ENCODE measurements around the gene DDX47. TPM values are rescaled to one million over a fixed set of nuclear protein-coding genes. Genes with fewer than 3 reads are reported as not detected.
"Not testable (repeated sequence)": the region's sequence is repeated elsewhere in the genome, so short reads cannot be mapped to it uniquely, and the experiment has no call there.

DDX47 gene
- total RNA-seq, 2 experiments from 2014 or later, result 54.5 to 59.0 TPM

DNA sequence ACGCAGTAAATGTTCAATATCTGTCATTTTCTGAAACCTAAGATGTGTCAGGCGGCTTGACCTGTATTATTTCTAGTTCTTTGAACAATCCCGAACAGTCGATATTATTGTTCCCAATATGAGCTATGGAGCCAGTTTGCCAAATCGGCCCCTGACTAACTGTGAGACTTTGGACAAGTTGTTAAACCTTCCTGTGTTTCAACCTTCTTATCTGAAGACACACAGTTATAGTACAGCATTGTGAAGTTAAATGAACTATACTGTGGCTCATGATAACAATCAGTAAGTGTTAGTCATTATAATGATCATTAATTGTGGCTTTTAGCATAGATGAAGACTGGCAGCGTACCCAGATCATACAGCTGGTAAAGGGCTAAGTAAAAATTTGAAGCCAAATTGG lies 23.4 kb downstream of the DDX47 start:
- Mint-ChIP-seq H3K36me3 (ENCODE audit: low read depth) (peaks cover 28% of the 10 kb centered on the region), H3K4me1 (peaks cover 35% of the 10 kb centered on the region), H3K9me3 (no peaks in the 10 kb centered on the region), H3K27me3 (no peaks in the 10 kb centered on the region), H3K27ac (no peak overlapping the region), H3K4me3 (no peak overlapping the region)
- CTCF ChIA-PET, result interaction anchor here (0.5 to 2.8 kb wide), 11 partner anchors 9 to 376 kb away, joined by 3 to 13 read pairs (median 4); no protein-coding TSS in a partner anchor
- POLR2A ChIA-PET, result no interaction called here
- no peak for DNase-seq

DNA sequence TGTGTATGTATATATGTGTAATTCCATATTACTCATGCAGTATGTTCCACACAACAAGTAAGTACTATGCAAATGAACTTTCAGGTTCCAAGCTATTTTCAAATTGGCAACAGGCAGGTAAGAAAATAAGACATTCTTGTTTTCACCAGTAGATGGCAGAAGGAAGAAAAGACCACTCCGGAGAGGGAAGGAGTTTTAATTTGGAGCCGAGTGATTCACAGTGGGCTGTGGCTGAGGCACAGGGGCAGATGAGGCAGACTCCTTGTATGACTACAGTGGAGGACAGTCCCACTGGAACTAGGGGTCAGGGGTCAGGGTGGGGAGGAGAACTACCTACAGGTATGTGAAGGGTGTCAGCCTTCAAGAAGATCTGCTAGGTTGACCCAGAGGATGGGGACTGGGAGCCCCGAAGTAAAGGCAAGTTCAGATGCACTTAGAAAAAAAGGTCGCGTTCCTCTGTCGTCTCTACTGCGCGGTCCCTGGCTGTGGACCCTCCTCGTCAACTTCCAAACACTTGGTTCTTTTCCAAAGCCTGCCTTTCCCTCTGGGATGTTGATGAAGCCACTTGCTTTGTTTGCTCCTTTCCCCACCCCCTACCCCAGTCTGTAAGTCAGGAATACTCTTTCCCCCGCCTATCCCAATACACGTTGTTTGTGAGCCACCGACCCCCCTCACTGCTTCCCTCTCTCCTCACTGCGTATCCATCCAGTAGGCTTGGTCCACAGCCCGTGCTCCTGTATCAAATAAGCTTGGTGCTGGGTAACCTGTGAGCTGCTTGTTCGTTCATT lies 24.1 kb downstream of the DDX47 start:
- POLR2A ChIA-PET, result interaction anchor here (0.5 kb wide), 1 partner anchor 827 kb away, joined by 4 read pairs; no protein-coding TSS in a partner anchor
- CTCF ChIA-PET, result interaction anchor here (0.5 to 2.8 kb wide), 15 partner anchors 9 to 470 kb away, joined by 3 to 13 read pairs (median 4); no protein-coding TSS in a partner anchor
- Mint-ChIP-seq H3K27me3 (no peaks in the 10 kb centered on the region), H3K27ac (peak overlapping the region; percentile 59), H3K9me3 (no peaks in the 10 kb centered on the region), H3K36me3 (ENCODE audit: low read depth) (peaks cover 24% of the 10 kb centered on the region), H3K4me1 (peaks cover 35% of the 10 kb centered on the region), H3K4me3 (no peak overlapping the region)
- DNase-seq, result peak; percentile 37

- peak overlapping the region; percentile 85 for H3K27ac Mint-ChIP-seq
- H3K9me3 Mint-ChIP-seq, result no peaks in the 10 kb centered on the region
- peaks cover 40% of the 10 kb centered on the region for H3K4me1 Mint-ChIP-seq
- no peaks in the 10 kb centered on the region for H3K27me3 Mint-ChIP-seq
- ChIA-PET CTCF (interaction anchor here (0.6 to 2.8 kb wide), 9 partner anchors 12 to 470 kb away, joined by 3 to 13 read pairs (median 4); partner anchors contain the start of gene DDX47), POLR2A (no interaction called here)
- H3K36me3 Mint-ChIP-seq (ENCODE audit: low read depth), result peaks cover 22% of the 10 kb centered on the region
- no peak overlapping the region for H3K4me3 Mint-ChIP-seq
- no peak for DNase-seq
Observed at GRCh38 chr12:12837813-12838153, 24.6 kb downstream of the DDX47 start.

GRCh38 chr12:12839003-12839395 lies 25.9 kb downstream of the DDX47 start:
- Mint-ChIP-seq H3K9me3 (no peaks in the 10 kb centered on the region), H3K27ac (peak overlapping the region; percentile 85), H3K4me3 (no peak overlapping the region), H3K27me3 (no peaks in the 10 kb centered on the region), H3K36me3 (ENCODE audit: low read depth) (peaks cover 13% of the 10 kb centered on the region), H3K4me1 (peaks cover 42% of the 10 kb centered on the region)
- DNase-seq, result peak; percentile 16
- CTCF ChIA-PET, result interaction anchor here (1.0 to 2.8 kb wide), 6 partner anchors 13 to 472 kb away, joined by 3 to 13 read pairs (median 4); partner anchors contain the start of gene DDX47
- POLR2A ChIA-PET, result interaction anchor here (0.7 kb wide), 1 partner anchor 666 kb away, joined by 3 read pairs; no protein-coding TSS in a partner anchor

GRCh38 chr12:12839439-12839838 lies 26.3 kb downstream of the DDX47 start:
- peaks cover 42% of the 10 kb centered on the region for H3K4me1 Mint-ChIP-seq

DNA sequence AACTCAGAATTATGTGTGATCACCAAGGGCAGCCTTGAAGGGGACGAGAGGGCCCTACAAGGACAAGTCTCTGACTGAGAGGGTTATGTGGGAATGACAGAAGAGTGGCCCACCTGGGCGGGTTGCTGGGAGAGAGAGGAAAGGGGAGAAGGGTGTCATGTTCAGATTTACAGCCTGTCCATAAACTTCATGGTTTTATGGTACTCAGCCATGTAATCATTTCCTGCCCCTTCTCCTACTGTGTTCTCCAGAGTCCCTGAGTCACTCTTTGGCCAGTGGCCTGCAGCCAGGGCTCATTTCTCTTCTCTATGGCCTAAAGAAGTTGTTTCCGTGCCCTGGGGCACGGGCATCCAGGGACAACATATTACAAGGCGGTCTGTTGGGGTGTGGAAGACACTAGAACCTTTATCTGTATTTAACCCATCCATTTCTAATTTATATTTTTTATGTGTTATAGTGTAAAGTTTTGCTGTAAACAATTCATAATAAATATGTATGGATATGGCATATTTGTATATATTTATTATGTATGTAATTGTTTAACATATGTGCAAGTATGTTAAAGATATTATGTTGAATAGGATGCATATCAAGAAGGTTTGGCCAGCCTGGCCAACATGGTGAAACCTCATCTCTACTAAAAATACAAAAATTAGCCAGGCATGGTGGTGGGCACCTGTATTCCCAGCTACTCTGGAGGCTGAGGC lies 26.9 kb downstream of the DDX47 start:
- Mint-ChIP-seq H3K4me3 (no peak overlapping the region), H3K9me3 (no peaks in the 10 kb centered on the region), H3K4me1 (peaks cover 42% of the 10 kb centered on the region), H3K27ac (peak overlapping the region; percentile 85), H3K27me3 (no peaks in the 10 kb centered on the region), H3K36me3 (ENCODE audit: low read depth) (peaks cover 13% of the 10 kb centered on the region)
- POLR2A ChIA-PET, result no interaction called here
- no peak for DNase-seq
- CTCF ChIA-PET, result no interaction called here

More at GRCh38 chr12:12839439-12839838, 26.3 kb downstream of the DDX47 start:
- H3K4me3 Mint-ChIP-seq, POLR2A ChIA-PET, DNase-seq, H3K27me3 Mint-ChIP-seq, H3K9me3 Mint-ChIP-seq: not testable (repeated sequence)
- Mint-ChIP-seq H3K36me3 (ENCODE audit: low read depth) (peaks cover 13% of the 10 kb centered on the region), H3K27ac (peak overlapping the region; percentile 85)
- CTCF ChIA-PET, result interaction anchor here (1.5 kb wide), 1 partner anchor 36 kb away, joined by 3 read pairs; no protein-coding TSS in a partner anchor

GRCh38 chr12:12840580-12840899 lies 27.4 kb downstream of the DDX47 start:
- H3K4me3 Mint-ChIP-seq, result no peak overlapping the region

GRCh38 chr12:12841428-12841827 lies 28.3 kb downstream of the DDX47 start:
- H3K27ac Mint-ChIP-seq, POLR2A ChIA-PET: not testable (repeated sequence)

More at GRCh38 chr12:12840580-12840899, 27.4 kb downstream of the DDX47 start:
- no peak for DNase-seq
- H3K4me1 Mint-ChIP-seq, result peaks cover 45% of the 10 kb centered on the region
- no peaks in the 10 kb centered on the region for H3K27me3 Mint-ChIP-seq
- POLR2A ChIA-PET, result no interaction called here
- H3K36me3 Mint-ChIP-seq (ENCODE audit: low read depth), result peaks cover 13% of the 10 kb centered on the region
- H3K27ac Mint-ChIP-seq, result no peak overlapping the region
- CTCF ChIA-PET, result no interaction called here
- H3K9me3 Mint-ChIP-seq, result no peaks in the 10 kb centered on the region

DNA sequence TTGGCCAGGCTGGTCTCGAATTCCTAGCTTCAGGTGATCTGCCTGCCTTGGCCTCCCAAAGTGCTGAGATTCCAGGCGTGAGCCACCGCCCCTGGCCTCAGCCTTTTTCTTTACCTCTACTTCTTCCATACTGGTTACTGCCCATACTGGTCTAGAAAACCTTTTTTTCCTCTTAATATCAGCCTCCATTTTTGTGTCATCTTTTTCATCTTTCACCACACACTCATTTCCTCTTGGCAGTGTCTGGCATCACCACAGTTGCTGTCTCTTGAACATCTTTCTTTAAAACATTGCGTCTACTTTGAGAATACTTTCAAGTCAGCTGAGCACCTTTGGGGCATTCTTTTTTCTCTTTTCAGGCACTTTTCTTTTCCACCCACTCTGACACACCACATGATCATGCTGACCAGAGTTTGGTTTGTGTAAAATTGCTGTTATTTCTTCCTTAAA lies 32.7 kb downstream of the DDX47 start:
- ChIA-PET CTCF (interaction anchor here (0.6 to 1.1 kb wide), 4 partner anchors 28 to 585 kb away, joined by 3 to 4 read pairs (median 4); no protein-coding TSS in a partner anchor), POLR2A (no interaction called here)
- Mint-ChIP-seq H3K36me3 (ENCODE audit: low read depth) (peaks cover 15% of the 10 kb centered on the region), H3K27me3 (no peaks in the 10 kb centered on the region), H3K4me3 (no peak overlapping the region), H3K9me3 (peaks cover 3% of the 10 kb centered on the region), H3K4me1 (peaks cover 31% of the 10 kb centered on the region), H3K27ac (peak overlapping the region; percentile 67)
- peak; percentile 16 for DNase-seq

More at GRCh38 chr12:12841428-12841827, 28.3 kb downstream of the DDX47 start:
- not testable (repeated sequence) for H3K4me3 Mint-ChIP-seq, H3K9me3 Mint-ChIP-seq, H3K27me3 Mint-ChIP-seq, DNase-seq
- peaks cover 13% of the 10 kb centered on the region for H3K36me3 Mint-ChIP-seq (ENCODE audit: low read depth)
- CTCF ChIA-PET, result interaction anchor here (0.6 to 1.4 kb wide), 3 partner anchors 14 to 39 kb away, joined by 3 to 5 read pairs (median 4); no protein-coding TSS in a partner anchor
- peaks cover 52% of the 10 kb centered on the region for H3K4me1 Mint-ChIP-seq

DNA sequence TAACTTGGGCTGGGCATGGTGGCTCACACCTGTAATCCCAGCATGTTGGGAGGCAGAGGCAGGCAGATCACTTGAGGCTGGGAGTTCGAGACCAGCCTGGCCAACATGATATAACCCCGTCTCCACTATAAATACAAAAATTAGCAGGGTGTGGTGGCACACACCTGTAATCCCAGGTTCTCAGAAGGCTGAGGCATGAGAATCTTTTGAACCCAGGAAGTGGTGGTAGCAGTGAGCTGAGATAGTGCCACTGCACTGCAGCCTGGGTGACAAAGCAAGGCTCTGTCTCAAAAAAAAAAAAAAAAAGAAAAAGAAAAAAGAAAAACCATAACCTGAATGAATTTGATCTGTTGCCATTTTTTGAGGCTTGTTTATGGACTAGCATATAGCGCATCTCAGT lies 33.6 kb downstream of the DDX47 start:
- H3K4me3 Mint-ChIP-seq, result not testable (repeated sequence)
- POLR2A ChIA-PET, result interaction anchor here (0.6 kb wide), 1 partner anchor 112 kb away, joined by 3 read pairs; no protein-coding TSS in a partner anchor

DNA sequence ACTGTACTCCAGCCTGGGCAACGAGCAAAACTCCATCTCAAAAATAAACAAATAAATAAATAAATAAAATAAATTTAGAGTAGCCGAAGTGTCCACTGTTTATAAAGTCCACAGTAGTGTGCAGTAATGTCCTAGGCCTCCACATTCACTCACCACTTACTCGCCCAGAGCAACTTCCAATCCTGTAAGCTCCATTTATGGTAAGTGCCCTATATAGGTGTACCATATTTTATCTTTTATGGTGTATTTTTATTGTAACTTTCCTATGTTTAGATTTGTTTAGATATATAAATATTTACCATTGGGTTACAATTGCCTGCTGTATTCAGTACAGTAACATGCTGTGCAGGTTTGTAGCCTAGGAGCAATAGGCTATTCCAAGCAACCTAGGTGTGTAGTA lies 40.3 kb downstream of the DDX47 start:
- CTCF ChIA-PET, result interaction anchor here (2.0 kb wide), 1 partner anchor 17 kb away, joined by 7 read pairs; no protein-coding TSS in a partner anchor
- POLR2A ChIA-PET, result no interaction called here

More for the DNA sequence above, 33.6 kb downstream of the DDX47 start:
- Mint-ChIP-seq H3K4me1 (peaks cover 31% of the 10 kb centered on the region), H3K36me3 (ENCODE audit: low read depth) (peaks cover 18% of the 10 kb centered on the region), H3K27ac (peak overlapping the region; percentile 67)
- peak; percentile 62 for DNase-seq
- not testable (repeated sequence) for H3K27me3 Mint-ChIP-seq, H3K9me3 Mint-ChIP-seq
- CTCF ChIA-PET, result interaction anchor here (0.6 to 1.0 kb wide), 2 partner anchors 26 to 1717 kb away, joined by 3 read pairs; no protein-coding TSS in a partner anchor

DNA sequence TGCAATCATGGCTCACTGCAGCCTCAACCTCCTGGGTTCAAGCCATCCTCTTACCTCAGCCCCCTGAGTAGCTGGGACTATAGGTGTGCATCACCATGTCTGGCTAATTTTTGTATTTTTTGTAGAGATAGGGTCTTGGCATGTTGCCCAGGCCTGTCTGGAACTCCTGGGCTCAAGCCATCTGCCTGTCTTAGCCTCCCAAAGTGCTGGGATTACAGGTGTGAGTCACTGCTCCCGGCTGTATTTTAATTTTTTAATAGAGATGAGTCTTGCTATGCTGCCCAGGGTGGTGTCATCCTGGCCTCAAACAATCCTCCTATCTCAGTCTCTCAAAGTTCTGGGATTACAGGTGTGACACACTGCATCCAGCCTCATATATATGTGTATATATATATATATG lies 46.5 kb downstream of the DDX47 start:
- H3K27ac Mint-ChIP-seq, result no peak overlapping the region
- H3K36me3 Mint-ChIP-seq (ENCODE audit: low read depth), result peaks cover 9% of the 10 kb centered on the region
- no peaks in the 10 kb centered on the region for H3K9me3 Mint-ChIP-seq
- no peaks in the 10 kb centered on the region for H3K27me3 Mint-ChIP-seq
- peaks cover 1% of the 10 kb centered on the region for H3K4me1 Mint-ChIP-seq
- CTCF ChIA-PET, result no interaction called here
- POLR2A ChIA-PET, result no interaction called here
- no peak for DNase-seq
- H3K4me3 Mint-ChIP-seq, result no peak overlapping the region

More for the DNA sequence above, 40.3 kb downstream of the DDX47 start:
- DNase-seq, result no peak
- H3K27me3 Mint-ChIP-seq, result no peaks in the 10 kb centered on the region
- H3K36me3 Mint-ChIP-seq (ENCODE audit: low read depth), result peaks cover 16% of the 10 kb centered on the region
- H3K4me3 Mint-ChIP-seq, result no peak overlapping the region
- peaks cover 3% of the 10 kb centered on the region for H3K4me1 Mint-ChIP-seq
- peaks cover 5% of the 10 kb centered on the region for H3K9me3 Mint-ChIP-seq
- no peak overlapping the region for H3K27ac Mint-ChIP-seq

- no peaks in the 10 kb centered on the region for H3K9me3 Mint-ChIP-seq
- H3K27ac Mint-ChIP-seq, result no peak overlapping the region
- H3K27me3 Mint-ChIP-seq, result no peaks in the 10 kb centered on the region
- no peak overlapping the region for H3K4me3 Mint-ChIP-seq
- ChIA-PET CTCF (no interaction called here), POLR2A (no interaction called here)
- H3K36me3 Mint-ChIP-seq (ENCODE audit: low read depth), result peaks cover 3% of the 10 kb centered on the region
- H3K4me1 Mint-ChIP-seq, result no peaks in the 10 kb centered on the region
- no peak for DNase-seq
Observed at GRCh38 chr12:12864243-12864642, 51.1 kb downstream of the DDX47 start.
